Lung microvascular endothelial cell (primary cell): ENCODE results near the gene KCNIP4. TPM values are rescaled to one million over a fixed set of nuclear protein-coding genes. Genes with fewer than 3 reads are reported as not detected.

Source experiments
- DNase-seq, 2 donors: peaks; one replicate each; pipeline versions ENCODE4 v3.0.0 to v3.0.0-alpha.2; 2010; ENCODE audit warnings: low read depth in 2 of 2
- total RNA-seq: library from RNA; depleted of rRNA; stranded (reverse); fragments of >200 nt; gene quantifications from 2 replicates; pipeline ENCODE4 v1.2.1, GENCODE V29; 2014

Gene KCNIP4
- total RNA-seq, 1 donor from 2014 or later, result not detected

GRCh38 chr4:21577056-21577455, 371.5 kb downstream of the KCNIP4 start:
- no peak for DNase-seq

GRCh38 chr4:21571100-21571499, 377.5 kb downstream of the KCNIP4 start:
- DNase-seq, result no peak

- DNase-seq, result no peak
Observed at GRCh38 chr4:21569638-21570037, 378.9 kb downstream of the KCNIP4 start.

- no peak for DNase-seq
Observed at GRCh38 chr4:21555083-21555482, 393.5 kb downstream of the KCNIP4 start.

GRCh38 chr4:21554500-21554899, 394.1 kb downstream of the KCNIP4 start:
- DNase-seq, result no peak

- no peak for DNase-seq
Observed at GRCh38 chr4:21554066-21554465, 394.5 kb downstream of the KCNIP4 start.

GRCh38 chr4:21552455-21552854, 396.1 kb downstream of the KCNIP4 start:
- DNase-seq, result no peak

GRCh38 chr4:21544955-21545354, 403.6 kb downstream of the KCNIP4 start:
- no peak for DNase-seq

- no peak for DNase-seq
Observed at GRCh38 chr4:21544415-21544814, 404.2 kb downstream of the KCNIP4 start.

GRCh38 chr4:21543514-21543913, 405.1 kb downstream of the KCNIP4 start:
- DNase-seq, result no peak

GRCh38 chr4:21535898-21536297, 412.7 kb downstream of the KCNIP4 start:
- DNase-seq, result peak in 1 of 2 donors; percentile 7

GRCh38 chr4:21531048-21531447, 417.5 kb downstream of the KCNIP4 start:
- DNase-seq, result no peak

- DNase-seq, result peak in 1 of 2 donors; percentile 14
Observed at GRCh38 chr4:21529214-21529613, 419.4 kb downstream of the KCNIP4 start.

GRCh38 chr4:21522296-21522695, 426.3 kb downstream of the KCNIP4 start:
- DNase-seq, result no peak

- DNase-seq, result no peak
Observed at GRCh38 chr4:21517126-21517859, 431.3 kb downstream of the KCNIP4 start.

- no peak for DNase-seq
Observed at GRCh38 chr4:21514022-21514694, 434.4 kb downstream of the KCNIP4 start.

- peak; percentile 39 to 63 for DNase-seq
Observed at GRCh38 chr4:21512353-21512752, 436.2 kb downstream of the KCNIP4 start.

- DNase-seq, result peak; percentile 13 to 30
Observed at GRCh38 chr4:21507439-21507838, 441.1 kb downstream of the KCNIP4 start.

GRCh38 chr4:21490682-21491081, 457.9 kb downstream of the KCNIP4 start:
- DNase-seq, result no peak

GRCh38 chr4:21476757-21477156, 471.8 kb downstream of the KCNIP4 start:
- peak in 1 of 2 donors; percentile 23 for DNase-seq

- DNase-seq, result no peak
Observed at GRCh38 chr4:21474195-21474594, 474.4 kb downstream of the KCNIP4 start.

GRCh38 chr4:21470535-21470934, 478.0 kb downstream of the KCNIP4 start:
- DNase-seq, result peak in 1 of 2 donors; percentile 51
